Testis (tissue), 5 donors: Measurements from ENCODE around the gene KRTAP21-1. TPM values are rescaled to one million over a fixed set of nuclear protein-coding genes. Genes with fewer than 3 reads are reported as not detected.
"Not testable (repeated sequence)": the region's sequence is repeated elsewhere in the genome, so short reads cannot be mapped to it uniquely, and the experiment has no call there.

Experiments
- DNase-seq: peaks from one replicate; pipeline ENCODE4 v3.0.0-alpha.2; 2019
- H3K27ac ChIP-seq, 2 donors: fragments of 200-600 bp; sonication (generic); one replicate each; pipeline ENCODE4 v1.5.1; 2019
- H3K27me3 ChIP-seq: fragments of 200-600 bp; sonication (generic); one replicate; pipeline ENCODE4 v1.5.1; 2019
- H3K36me3 ChIP-seq: fragments of 200-600 bp; sonication (generic); one replicate; pipeline ENCODE4 v1.5.1; 2017; ENCODE audit warnings: low read depth; ENCODE audit errors: missing control alignments
- H3K4me1 ChIP-seq: fragments of 200-600 bp; sonication (generic); one replicate; pipeline ENCODE4 v1.5.1; 2019
- H3K4me3 ChIP-seq, 2 donors: fragments of 200-600 bp; sonication (generic); one replicate each; pipeline ENCODE4 v1.5.1; 2017 to 2019
- H3K9me3 ChIP-seq: fragments of 200-600 bp; sonication (generic); one replicate; pipeline ENCODE4 v1.5.1; 2017
- CTCF ChIP-seq, 3 experiments: fragments of 450-650 bp in 2 of 3; fragments of 200-600 bp in 1 of 3; sonication (generic) in 1 of 3; IDR thresholded peaks; one replicate each; pipeline ENCODE4 v1.5.1; 2016 to 2019; ENCODE audit warnings: antibody characterized with exemption in 3 of 3, mild to moderate bottlenecking in 2 of 3, moderate library complexity in 1 of 3
- POLR2A ChIP-seq: fragments of 450-650 bp; IDR thresholded peaks from one replicate; pipeline ENCODE4 v1.6.1; 2017; ENCODE audit warnings: antibody characterized with exemption, mild to moderate bottlenecking, moderate library complexity
- WGBS, 2 donors: methylation state at CpG; one replicate each; pipeline ENCODE4 v1.1.5; 2018; 5-methylcytosine and 5-hydroxymethylcytosine counted together
- intact Hi-C: fragments of 100-400 bp; cut with DNase I; formaldehyde crosslinking; loops from one replicate; pipeline ENCODE4 v1.15.1; 2023; ENCODE audit warnings: low total_unique reads
- long read RNA-seq, 2 donors: transcript quantifications; one replicate each; lab custom pipeline, GENCODE V29; 2026
- polyA plus RNA-seq: library from polyadenylated mRNA; stranded (reverse); fragments of 350-450 nt; fragmentation: Illumina TruSeq; extraction: RNeasy Lipid Tissue Mini Kit (QIAGEN cat#74804); gene quantifications from one replicate; pipeline ENCODE4 v1.2.3, GENCODE V29; 2014; ENCODE audit warnings: low read depth, low replicate concordance; ENCODE audit not compliant: insufficient read depth
- total RNA-seq, 2 donors: library from RNA; depleted of rRNA; stranded (reverse); fragments of >200 nt; gene quantifications; one replicate each; pipeline ENCODE4 v1.2.3, GENCODE V29; 2016

The KRTAP21-1 gene
- not detected for total RNA-seq
- not detected for polyA plus RNA-seq
- long read RNA-seq, donor 1: 0 reads
- long read RNA-seq, donor 2: 0 reads

GRCh38 chr21:30755328-30755727, at the start of gene KRTAP21-1:
Gene KRTAP21-1 (minus strand): TSS chr21:30755428. CDS start chr21:30755378, 50 bp downstream.
- 91 to 93% methylated on average over 2 of the region's 2 CpGs for WGBS, 2 donors
- intact Hi-C loops, H3K36me3 ChIP-seq: not testable (repeated sequence)

GRCh38 chr21:30800605-30801004, 45.4 kb upstream of the KRTAP21-1 start:
- no peak overlapping the region for H3K4me3 ChIP-seq
- WGBS, 2 donors: 77 to 94% methylated on average over 1 of the region's 1 CpG
- H3K36me3 ChIP-seq: no peaks in the 10 kb centered on the region
- intact Hi-C loops: no loop called here
- TF ChIP-seq POLR2A (no peak), CTCF (IDR thresholded peaks at IDR 0.05) (no peak)
- H3K27me3 ChIP-seq: no peaks in the 10 kb centered on the region
- no peaks in the 10 kb centered on the region for H3K4me1 ChIP-seq
- no peak overlapping the region for H3K27ac ChIP-seq
- H3K9me3 ChIP-seq: no peaks in the 10 kb centered on the region
- DNase-seq: no peak

More at GRCh38 chr21:30755328-30755727, at the start of gene KRTAP21-1:
- H3K9me3 ChIP-seq, H3K4me3 ChIP-seq, H3K4me1 ChIP-seq, H3K27ac ChIP-seq, DNase-seq, H3K27me3 ChIP-seq: not testable (repeated sequence)

- no peaks in the 10 kb centered on the region for H3K9me3 ChIP-seq
- no peaks in the 10 kb centered on the region for H3K27me3 ChIP-seq
- no peak for DNase-seq
- WGBS, 2 donors: 69 to 80% methylated on average over 2 of the region's 2 CpGs
- H3K4me1 ChIP-seq: no peaks in the 10 kb centered on the region
- no peaks in the 10 kb centered on the region for H3K36me3 ChIP-seq
- no peak overlapping the region for H3K4me3 ChIP-seq
- TF ChIP-seq CTCF (IDR thresholded peaks at IDR 0.05) (no peak), POLR2A (no peak)
- no peak overlapping the region for H3K27ac ChIP-seq
- intact Hi-C loops: no loop called here
These were observed 38.5 kb upstream of the KRTAP21-1 start for GRCh38 chr21:30793581-30794314.

- intact Hi-C loops: no loop called here
- H3K4me3 ChIP-seq: no peak overlapping the region
- H3K9me3 ChIP-seq: no peaks in the 10 kb centered on the region
- H3K27me3 ChIP-seq: no peaks in the 10 kb centered on the region
- H3K36me3 ChIP-seq: no peaks in the 10 kb centered on the region
- no peak overlapping the region for H3K27ac ChIP-seq
- no peaks in the 10 kb centered on the region for H3K4me1 ChIP-seq
- TF ChIP-seq CTCF (IDR thresholded peaks at IDR 0.05): no peak
- no peak for TF ChIP-seq POLR2A
- no peak for DNase-seq
- WGBS, 2 donors: 93 to 94% methylated on average over 1 of the region's 1 CpG
These were observed 24.0 kb upstream of the KRTAP21-1 start for GRCh38 chr21:30779249-30779648.

GRCh38 chr21:30769724-30770431, 14.7 kb upstream of the KRTAP21-1 start:
- Histone ChIP-seq H3K4me3 (no peak overlapping the region), H3K9me3 (no peaks in the 10 kb centered on the region), H3K4me1 (no peaks in the 10 kb centered on the region), H3K36me3 (no peaks in the 10 kb centered on the region), H3K27me3 (no peaks in the 10 kb centered on the region), H3K27ac (no peak overlapping the region)
- 91% methylated on average over 4 of the region's 4 CpGs for WGBS, 2 donors
- no peak for DNase-seq
- TF ChIP-seq CTCF (IDR thresholded peaks at IDR 0.05) (no peak), POLR2A (no peak)
- intact Hi-C loops: no loop called here
